ENCODE measurements around the gene CACNA1C.
"Not testable (repeated sequence)": the region's sequence is repeated elsewhere in the genome, so short reads cannot be mapped to it uniquely, and the experiment has no call there.

DNA sequence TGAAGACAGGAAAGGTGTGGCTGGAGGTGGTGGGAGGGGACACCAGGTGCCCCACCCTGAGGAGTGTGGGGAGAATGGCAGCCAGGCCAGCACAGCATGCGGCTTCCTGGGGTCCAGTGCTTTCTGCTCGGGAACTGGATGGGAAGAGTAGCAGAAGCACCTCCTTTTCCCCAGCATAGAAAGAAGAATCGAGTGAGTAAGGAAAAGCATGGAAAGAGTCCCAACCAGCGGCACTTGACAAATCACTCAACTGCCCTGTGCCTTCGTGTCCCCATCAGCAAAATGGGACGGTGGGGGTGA is 631.2 kb downstream of the CACNA1C start:
- not testable (repeated sequence) for TF ChIP-seq TAF1, POLR2A, POU2F2 (IDR thresholded peaks at IDR 0.05; ENCODE audit: low read depth, low read length)

All from GM12891 (cell line).